ENCODE data around the gene C4A. TPM values are rescaled to one million over a fixed set of nuclear protein-coding genes. Genes with fewer than 3 reads are reported as not detected.

C4A gene
- polyA plus RNA-seq, 1 donor (not counting 4 experiments of a cell fraction or from before 2014, with no cell fraction given), result 1.2 TPM

- dilution Hi-C loops (cut with MboI; ENCODE audit: extremely low pct_ligation_motif_present, low sequenced_read_pairs), result no loop called here
- DNase-seq (ENCODE audit: low read depth, low spot score) (no peak), FAIRE-seq (no peak)
- H3K4me2 ChIP-seq (ENCODE audit: control insufficient read depth, extremely low read depth, insufficient read depth, low read depth, low read length), result no peak overlapping the region
- TF ChIP-seq CTCF (optimal IDR thresholded peaks at IDR 0.05 in 1 of 3, IDR thresholded peaks at IDR 0.05 in 1 of 3, conservative IDR thresholded peaks at IDR 0.05 in 1 of 3; ENCODE audit: extremely low read depth in 1 of 3, insufficient read depth in 2 of 3, low read length in 3 of 3), result no peak
- TF ChIP-seq EZH2 (IDR thresholded peaks at IDR 0.05; ENCODE audit: low read length), result no peak
- peaks cover 9% of the 10 kb centered on the region for H3K79me2 ChIP-seq (ENCODE audit: control insufficient read depth, insufficient read depth, low read length)
- no peak overlapping the region for H3K27ac ChIP-seq (ENCODE audit: control insufficient read depth, insufficient read depth, low read length)
- peaks cover 6% of the 10 kb centered on the region for H3K4me1 ChIP-seq (ENCODE audit: control insufficient read depth, extremely low read depth, insufficient read depth, low read length)
- no peaks in the 10 kb centered on the region for H3K27me3 ChIP-seq (ENCODE audit: control insufficient read depth, extremely low read depth, insufficient read depth, low read length)
- H2AFZ ChIP-seq (ENCODE audit: control insufficient read depth, low read length), result no peak overlapping the region
- no peak overlapping the region for H3K4me3 ChIP-seq (ENCODE audit: control insufficient read depth in 2 of 3, extremely low read depth in 1 of 3, insufficient read depth in 2 of 3, low read depth in 1 of 3, low read length in 3 of 3)
- H3K9me3 ChIP-seq (ENCODE audit: control insufficient read depth, low read depth, low read length), result no peaks in the 10 kb centered on the region
- H3K9ac ChIP-seq (ENCODE audit: control insufficient read depth, extremely low read depth, insufficient read depth, low read length), result no peak overlapping the region
- H3K9me1 ChIP-seq (ENCODE audit: control insufficient read depth, extremely low read depth, insufficient read depth, low read length), result no peaks in the 10 kb centered on the region
- H3K36me3 ChIP-seq (ENCODE audit: control insufficient read depth in 2 of 2, extremely low read depth in 1 of 2, insufficient read depth in 2 of 2, low read length in 2 of 2), result no peaks in the 10 kb centered on the region
- H4K20me1 ChIP-seq (ENCODE audit: control insufficient read depth, extremely low read depth, insufficient read depth, low read length), result no peaks in the 10 kb centered on the region
These were observed 3.9 kb upstream of the C4A start for GRCh38 chr6:31977816-31978431.

- no peak for TF ChIP-seq CTCF (optimal IDR thresholded peaks at IDR 0.05 in 1 of 3, IDR thresholded peaks at IDR 0.05 in 1 of 3, conservative IDR thresholded peaks at IDR 0.05 in 1 of 3; ENCODE audit: extremely low read depth in 1 of 3, insufficient read depth in 2 of 3, low read length in 3 of 3)
- Histone ChIP-seq H4K20me1 (ENCODE audit: control insufficient read depth, extremely low read depth, insufficient read depth, low read length) (no peaks in the 10 kb centered on the region), H3K27ac (ENCODE audit: control insufficient read depth, insufficient read depth, low read length) (no peak overlapping the region), H3K27me3 (ENCODE audit: control insufficient read depth, extremely low read depth, insufficient read depth, low read length) (no peaks in the 10 kb centered on the region), H3K4me2 (ENCODE audit: control insufficient read depth, extremely low read depth, insufficient read depth, low read depth, low read length) (no peak overlapping the region), H3K4me1 (ENCODE audit: control insufficient read depth, extremely low read depth, insufficient read depth, low read length) (no peaks in the 10 kb centered on the region), H3K9ac (ENCODE audit: control insufficient read depth, extremely low read depth, insufficient read depth, low read length) (no peak overlapping the region), H3K9me3 (ENCODE audit: control insufficient read depth, low read depth, low read length) (no peaks in the 10 kb centered on the region), H3K4me3 (ENCODE audit: control insufficient read depth in 2 of 3, extremely low read depth in 1 of 3, insufficient read depth in 2 of 3, low read depth in 1 of 3, low read length in 3 of 3) (no peak overlapping the region), H2AFZ (ENCODE audit: control insufficient read depth, low read length) (no peak overlapping the region), H3K79me2 (ENCODE audit: control insufficient read depth, insufficient read depth, low read length) (peaks cover 2% of the 10 kb centered on the region), H3K9me1 (ENCODE audit: control insufficient read depth, extremely low read depth, insufficient read depth, low read length) (no peaks in the 10 kb centered on the region), H3K36me3 (ENCODE audit: control insufficient read depth in 2 of 2, extremely low read depth in 1 of 2, insufficient read depth in 2 of 2, low read length in 2 of 2) (no peaks in the 10 kb centered on the region)
- no peak for FAIRE-seq
- dilution Hi-C loops (cut with MboI; ENCODE audit: extremely low pct_ligation_motif_present, low sequenced_read_pairs), result no loop called here
- DNase-seq (ENCODE audit: low read depth, low spot score), result no peak
These were observed 3.0 kb upstream of the C4A start for GRCh38 chr6:31978831-31979230.
